Measurements from ENCODE around the gene DHRS13. TPM values are rescaled to one million over a fixed set of nuclear protein-coding genes. Genes with fewer than 3 reads are reported as not detected.

DHRS13 gene
- polyA plus RNA-seq, 1 experiment = 2.8 TPM

DNA sequence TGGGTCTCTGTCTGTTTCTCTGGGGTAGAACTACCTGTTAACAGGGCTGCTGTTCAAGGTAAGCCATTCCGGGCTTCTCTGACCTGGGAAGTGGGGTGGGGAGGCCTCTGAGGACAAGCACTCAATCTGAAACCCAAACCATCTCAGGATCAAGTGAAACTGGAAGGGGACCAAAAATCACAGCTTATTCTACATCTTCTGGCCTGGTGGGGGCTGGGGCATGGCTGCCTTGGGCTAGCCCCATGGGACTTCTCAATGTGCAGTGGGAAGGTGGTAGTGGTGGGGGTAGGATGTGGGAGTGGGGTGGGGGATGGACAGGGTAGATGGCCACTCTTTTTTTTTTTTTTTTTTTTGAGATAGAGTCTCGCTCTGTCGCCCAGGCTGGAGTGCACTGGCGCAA is 10.9 kb downstream of the DHRS13 start:
- TF ChIP-seq, protein P1, sequence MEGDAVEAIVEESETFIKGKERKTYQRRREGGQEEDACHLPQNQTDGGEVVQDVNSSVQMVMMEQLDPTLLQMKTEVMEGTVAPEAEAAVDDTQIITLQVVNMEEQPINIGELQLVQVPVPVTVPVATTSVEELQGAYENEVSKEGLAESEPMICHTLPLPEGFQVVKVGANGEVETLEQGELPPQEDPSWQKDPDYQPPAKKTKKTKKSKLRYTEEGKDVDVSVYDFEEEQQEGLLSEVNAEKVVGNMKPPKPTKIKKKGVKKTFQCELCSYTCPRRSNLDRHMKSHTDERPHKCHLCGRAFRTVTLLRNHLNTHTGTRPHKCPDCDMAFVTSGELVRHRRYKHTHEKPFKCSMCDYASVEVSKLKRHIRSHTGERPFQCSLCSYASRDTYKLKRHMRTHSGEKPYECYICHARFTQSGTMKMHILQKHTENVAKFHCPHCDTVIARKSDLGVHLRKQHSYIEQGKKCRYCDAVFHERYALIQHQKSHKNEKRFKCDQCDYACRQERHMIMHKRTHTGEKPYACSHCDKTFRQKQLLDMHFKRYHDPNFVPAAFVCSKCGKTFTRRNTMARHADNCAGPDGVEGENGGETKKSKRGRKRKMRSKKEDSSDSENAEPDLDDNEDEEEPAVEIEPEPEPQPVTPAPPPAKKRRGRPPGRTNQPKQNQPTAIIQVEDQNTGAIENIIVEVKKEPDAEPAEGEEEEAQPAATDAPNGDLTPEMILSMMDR (IDR thresholded peaks at IDR 0.05; ENCODE audit: insufficient read depth, low read depth, low read length) = no peak
- DNase-seq (ENCODE audit: low read depth) = no peak
- CTCF ChIA-PET = interaction anchor here (0.6 to 1.6 kb wide), 4 partner anchors 10 to 46 kb away, joined by 3 read pairs; partner anchors contain the start of gene ERAL1
- POLR2A ChIA-PET = no interaction called here
- Histone ChIP-seq H3K36me3 (ENCODE audit: control insufficient read depth, insufficient read depth, low read length) (peaks cover 12% of the 10 kb centered on the region), H3K4me3 (ENCODE audit: low read depth, low read length) (no peak overlapping the region), H3K27me3 (ENCODE audit: control insufficient read depth, insufficient read depth, low read length) (no peaks in the 10 kb centered on the region)

DNA sequence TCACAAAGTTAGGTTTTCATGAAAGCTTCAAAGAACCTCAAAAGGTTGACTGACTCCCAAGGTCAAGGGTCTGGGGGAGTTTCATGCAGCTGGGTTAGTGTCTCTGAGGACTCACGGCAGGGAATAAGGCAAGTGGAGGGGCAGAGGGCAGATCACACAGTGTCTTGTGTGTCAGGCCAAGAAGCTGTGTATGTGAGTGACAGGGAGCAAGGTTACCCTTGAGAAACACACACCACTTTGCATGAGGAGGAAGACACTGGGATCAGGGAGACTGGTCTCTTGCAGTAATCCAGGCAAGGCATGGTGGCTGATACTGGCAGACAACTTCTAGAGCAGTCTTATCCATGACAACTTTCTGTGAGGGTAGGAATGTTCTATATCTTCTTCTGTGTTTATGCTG is 11.7 kb downstream of the DHRS13 start:
- no peak overlapping the region for H3K4me3 ChIP-seq (ENCODE audit: low read depth, low read length)
- H3K36me3 ChIP-seq (ENCODE audit: control insufficient read depth, insufficient read depth, low read length) = peaks cover 12% of the 10 kb centered on the region
- ChIA-PET POLR2A (no interaction called here), CTCF (interaction anchor here (1.6 to 1.7 kb wide), 2 partner anchors 9 to 12 kb away, joined by 3 to 4 read pairs; no protein-coding TSS in a partner anchor)
- DNase-seq (ENCODE audit: low read depth) = no peak
- no peaks in the 10 kb centered on the region for H3K27me3 ChIP-seq (ENCODE audit: control insufficient read depth, insufficient read depth, low read length)
- TF ChIP-seq, protein P1 (IDR thresholded peaks at IDR 0.05; ENCODE audit: insufficient read depth, low read depth, low read length) = no peak

DNA sequence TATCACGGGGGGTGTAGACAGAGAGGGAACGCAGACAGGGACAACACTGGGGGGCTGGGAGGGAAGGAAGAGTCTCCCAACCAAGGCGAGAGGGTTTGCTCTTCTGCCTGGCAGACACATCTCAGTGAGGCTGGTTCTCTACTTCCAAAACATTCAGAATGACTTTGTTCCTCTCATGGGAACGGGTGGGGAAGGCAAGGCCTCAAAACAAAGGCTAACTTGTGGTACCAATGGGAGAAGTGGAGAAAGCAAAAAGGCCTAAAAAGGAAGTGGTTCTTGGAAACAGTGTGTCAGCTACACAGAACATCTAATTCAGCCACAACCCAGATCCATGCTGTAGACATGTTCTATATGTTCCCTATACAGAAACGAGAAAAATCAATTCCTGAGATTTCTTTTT is 12.9 kb downstream of the DHRS13 start:
- CTCF ChIA-PET = interaction anchor here (0.6 to 1.7 kb wide), 4 partner anchors 11 to 164 kb away, joined by 3 to 4 read pairs (median 4); partner anchors contain the start of gene TLCD1
- DNase-seq (ENCODE audit: low read depth) = no peak

DNA sequence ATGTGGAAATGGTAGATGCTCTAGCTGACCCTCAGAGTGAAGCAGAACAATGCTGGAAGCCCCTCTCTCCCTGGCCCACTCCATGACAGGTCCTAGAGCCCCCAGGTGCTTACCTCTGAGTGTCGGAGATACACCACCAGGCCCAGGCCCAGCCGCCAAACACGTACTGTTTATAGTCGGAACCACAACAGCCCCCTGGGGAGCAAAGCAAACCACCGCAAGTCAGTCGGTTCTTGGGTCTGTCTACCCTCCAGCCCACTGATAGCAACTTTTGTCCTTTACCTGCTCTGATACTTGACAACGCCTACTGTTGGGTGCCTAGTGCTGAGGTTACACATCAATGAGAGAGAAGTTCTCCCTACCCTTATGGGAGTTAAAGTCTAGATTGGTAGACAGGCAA is 14.0 kb downstream of the DHRS13 start:
- H3K27me3 ChIP-seq (ENCODE audit: control insufficient read depth, insufficient read depth, low read length) = no peaks in the 10 kb centered on the region
- POLR2A ChIA-PET = no interaction called here
- no peak for DNase-seq (ENCODE audit: low read depth)
- H3K36me3 ChIP-seq (ENCODE audit: control insufficient read depth, insufficient read depth, low read length) = peaks cover 29% of the 10 kb centered on the region
- TF ChIP-seq, protein P1 (IDR thresholded peaks at IDR 0.05; ENCODE audit: insufficient read depth, low read depth, low read length) = no peak
- CTCF ChIA-PET = no interaction called here
- no peak overlapping the region for H3K4me3 ChIP-seq (ENCODE audit: low read depth, low read length)

More for the DNA sequence above, 12.9 kb downstream of the DHRS13 start:
- Histone ChIP-seq H3K27me3 (ENCODE audit: control insufficient read depth, insufficient read depth, low read length) (no peaks in the 10 kb centered on the region), H3K4me3 (ENCODE audit: low read depth, low read length) (no peak overlapping the region), H3K36me3 (ENCODE audit: control insufficient read depth, insufficient read depth, low read length) (peaks cover 21% of the 10 kb centered on the region)
- POLR2A ChIA-PET = no interaction called here
- TF ChIP-seq, protein P1 (IDR thresholded peaks at IDR 0.05; ENCODE audit: insufficient read depth, low read depth, low read length) = no peak

DNA sequence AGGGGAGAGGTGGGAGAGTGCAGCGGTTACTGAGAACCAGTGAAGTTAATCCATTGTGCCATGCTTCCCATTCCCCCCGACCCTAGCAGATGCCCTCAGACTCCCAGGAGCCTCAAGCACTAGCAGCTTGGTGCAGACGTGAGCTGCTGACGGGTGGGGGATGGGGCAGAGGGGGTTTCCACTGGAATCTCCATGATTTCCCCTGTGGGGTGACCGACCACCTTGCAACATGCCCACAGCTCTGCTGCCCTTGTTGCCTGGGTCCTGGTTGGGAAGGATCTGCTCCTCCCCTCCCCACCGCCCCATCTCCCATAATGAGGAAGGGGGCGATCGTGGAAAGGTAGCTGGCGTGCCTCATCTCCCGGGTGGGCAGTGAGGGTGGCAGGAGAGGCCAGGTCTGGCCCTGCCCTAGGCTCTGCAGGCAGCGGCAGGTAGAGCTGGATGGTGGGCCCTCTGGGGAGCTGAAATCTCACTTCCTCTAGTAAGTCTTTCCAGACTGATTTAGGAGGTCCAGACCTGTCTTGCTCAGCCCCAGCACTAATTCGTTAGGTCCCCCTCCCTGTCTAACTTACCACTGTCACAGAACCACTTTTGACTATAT is 14.9 kb downstream of the DHRS13 start:
- TF ChIP-seq, protein P1 (IDR thresholded peaks at IDR 0.05; ENCODE audit: insufficient read depth, low read depth, low read length) = no peak
- no peak overlapping the region for H3K4me3 ChIP-seq (ENCODE audit: low read depth, low read length)
- H3K27me3 ChIP-seq (ENCODE audit: control insufficient read depth, insufficient read depth, low read length) = no peaks in the 10 kb centered on the region
- ChIA-PET POLR2A (interaction anchor here (0.6 kb wide), 1 partner anchor 75 kb away, joined by 13 read pairs; no protein-coding TSS in a partner anchor), CTCF (no interaction called here)
- H3K36me3 ChIP-seq (ENCODE audit: control insufficient read depth, insufficient read depth, low read length) = peaks cover 34% of the 10 kb centered on the region
- no peak for DNase-seq (ENCODE audit: low read depth)
